Activated CD8-positive, alpha-beta memory T cell treated with anti-CD3 and anti-CD28 coated beads, Interleukin-2, amount 50 U/mL, for 1 hour (primary cell): Measurements from ENCODE around the gene IL17C.
"Not testable (repeated sequence)": the region's sequence is repeated elsewhere in the genome, so short reads cannot be mapped to it uniquely, and the experiment has no call there.

ENCODE experiments used
- DNase-seq: peaks from one replicate; pipeline ENCODE4 v3.0.0-alpha.2; 2020; ENCODE audit errors: extremely low read depth

IL17C gene, protein sequence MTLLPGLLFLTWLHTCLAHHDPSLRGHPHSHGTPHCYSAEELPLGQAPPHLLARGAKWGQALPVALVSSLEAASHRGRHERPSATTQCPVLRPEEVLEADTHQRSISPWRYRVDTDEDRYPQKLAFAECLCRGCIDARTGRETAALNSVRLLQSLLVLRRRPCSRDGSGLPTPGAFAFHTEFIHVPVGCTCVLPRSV

DNA sequence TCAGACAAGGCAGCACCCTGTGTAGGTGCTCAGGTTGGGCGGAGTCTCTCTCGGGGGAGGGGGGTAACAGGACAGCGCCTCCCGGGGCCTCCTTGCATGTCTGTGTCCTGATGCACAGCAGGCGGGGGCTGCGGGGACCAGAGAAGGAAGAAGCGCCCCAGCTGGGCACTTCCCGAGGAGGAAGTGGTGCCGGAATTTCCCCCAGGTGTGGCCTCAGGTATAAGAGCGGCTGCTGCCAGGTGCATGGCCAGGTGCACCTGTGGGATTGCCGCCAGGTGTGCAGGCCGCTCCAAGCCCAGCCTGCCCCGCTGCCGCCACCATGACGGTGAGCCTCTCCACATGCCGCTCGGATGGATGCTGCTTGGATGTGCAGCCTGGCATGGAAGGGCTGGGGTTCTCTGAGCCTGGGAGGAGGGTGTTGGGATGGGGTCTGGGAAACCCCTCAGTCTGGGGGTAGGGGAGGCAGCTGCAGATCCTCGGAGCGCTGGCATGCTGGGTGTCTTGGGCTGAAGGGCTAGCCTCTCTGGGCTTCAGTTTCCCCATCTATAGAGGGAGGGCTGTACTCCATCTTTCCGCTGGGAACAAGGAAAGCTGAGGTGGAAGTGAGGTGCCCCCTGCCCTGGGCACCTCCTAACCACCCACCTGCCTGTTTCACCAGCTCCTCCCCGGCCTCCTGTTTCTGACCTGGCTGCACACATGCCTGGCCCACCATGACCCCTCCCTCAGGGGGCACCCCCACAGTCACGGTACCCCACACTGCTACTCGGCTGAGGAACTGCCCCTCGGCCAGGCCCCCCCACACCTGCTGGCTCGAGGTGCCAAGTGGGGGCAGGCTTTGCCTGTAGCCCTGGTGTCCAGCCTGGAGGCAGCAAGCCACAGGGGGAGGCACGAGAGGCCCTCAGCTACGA is at the start of gene IL17C:
Gene IL17C, plus strand, starts transcription at position 250 of the 908 bp plus-strand sequence. Its CDS starts 70 bp downstream, at position 320.
- DNase-seq = no peak

DNA sequence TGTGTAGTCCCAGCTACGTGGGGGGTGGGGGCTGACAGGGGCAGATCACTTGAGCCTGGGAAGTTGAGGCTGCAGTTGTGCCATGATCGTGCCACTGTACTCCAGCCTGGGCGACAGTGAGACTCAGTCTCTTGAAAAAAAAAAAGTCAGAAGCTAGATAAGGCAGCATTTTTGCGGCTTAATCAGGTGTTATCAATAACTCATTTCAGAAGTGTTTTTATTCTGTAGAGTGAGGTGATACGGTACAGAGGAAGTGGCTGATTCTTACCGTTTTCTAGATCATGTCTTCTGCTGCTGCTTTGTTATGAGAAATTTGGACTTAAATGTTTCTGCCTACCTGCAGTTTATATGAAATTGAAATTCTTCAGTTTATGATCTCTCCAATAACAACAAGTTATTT is 49.6 kb upstream of the IL17C start:
- DNase-seq = no peak

DNA sequence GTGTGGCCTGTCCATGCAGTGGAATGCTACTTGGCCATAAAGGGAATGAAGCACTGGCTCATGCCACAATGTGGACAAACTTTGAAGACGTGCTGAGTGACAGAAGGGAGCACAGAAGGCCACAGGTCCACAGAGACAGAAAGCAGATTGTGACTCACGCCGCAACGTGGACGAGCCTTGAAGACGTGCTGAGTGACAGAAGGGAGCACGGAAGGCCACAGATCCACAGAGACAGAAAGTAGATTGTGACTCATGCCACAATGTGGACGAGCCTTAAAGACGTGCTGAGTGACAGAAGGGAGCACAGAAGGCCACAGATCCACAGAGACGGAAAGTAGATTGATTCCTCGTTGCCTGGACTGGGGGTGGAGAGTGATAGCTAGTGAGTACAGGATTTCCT is 48.9 kb upstream of the IL17C start:
- no peak for DNase-seq

DNA sequence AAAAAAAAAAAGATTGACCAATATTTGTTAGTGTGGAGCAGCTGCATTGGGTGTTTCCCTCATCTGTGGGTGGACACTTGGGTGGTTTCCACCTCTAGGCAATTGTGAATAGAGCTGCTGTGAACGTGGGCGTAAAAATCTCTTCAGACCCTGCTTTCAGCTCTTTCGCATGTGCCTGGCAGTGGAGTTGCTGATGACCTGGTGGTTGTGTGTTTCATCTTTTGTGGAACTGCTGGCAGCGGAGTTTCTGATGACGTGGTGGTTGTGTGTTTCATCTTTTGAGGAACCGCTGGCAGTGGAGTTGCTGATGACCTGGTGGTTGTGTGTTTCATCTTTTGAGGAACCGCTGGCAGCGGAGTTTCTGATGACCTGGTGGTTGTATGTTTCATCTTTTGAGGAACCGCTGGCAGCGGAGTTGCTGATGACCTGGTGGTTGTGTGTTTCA is 46.8 kb upstream of the IL17C start:
- no peak for DNase-seq

DNA sequence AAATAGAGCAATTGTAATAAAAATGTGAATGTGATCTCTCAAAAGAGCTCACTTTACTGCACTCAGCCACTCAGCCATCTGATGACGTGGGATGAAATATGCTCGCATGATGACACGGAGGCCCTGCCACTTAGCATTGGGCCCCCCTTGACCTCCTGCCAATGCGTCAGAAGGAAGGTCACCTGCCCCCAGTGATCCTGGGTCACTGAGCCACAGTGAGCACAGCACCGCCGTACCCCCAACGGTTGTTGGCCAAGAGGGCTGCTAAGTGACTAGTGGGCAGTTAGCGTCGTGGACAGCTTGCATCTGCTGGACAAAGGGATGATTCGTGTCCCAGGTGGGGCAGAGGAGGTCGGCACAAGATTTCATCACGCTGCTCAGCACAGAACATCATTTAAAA is 45.3 kb upstream of the IL17C start:
- DNase-seq = no peak

DNA sequence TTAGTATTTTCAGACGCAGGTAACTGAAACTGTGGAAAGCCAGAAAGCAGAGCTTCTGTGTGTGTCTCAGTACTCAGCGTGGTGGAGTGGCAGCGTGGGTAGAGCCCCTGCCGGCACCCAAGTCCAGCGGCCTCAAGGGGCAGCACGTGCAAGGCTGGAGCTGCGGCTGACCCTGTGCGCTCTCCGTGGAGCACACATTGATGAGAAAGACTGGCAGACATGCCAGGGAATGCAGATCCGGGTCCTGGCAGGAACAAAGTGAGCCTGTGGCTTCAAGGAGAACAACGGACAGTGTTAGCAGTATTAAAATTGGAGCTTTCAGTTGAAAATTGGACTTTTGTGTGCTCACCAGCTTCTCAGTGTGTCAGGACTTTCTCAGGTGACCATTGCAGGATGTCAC is 44.9 kb upstream of the IL17C start:
- DNase-seq = no peak

DNA sequence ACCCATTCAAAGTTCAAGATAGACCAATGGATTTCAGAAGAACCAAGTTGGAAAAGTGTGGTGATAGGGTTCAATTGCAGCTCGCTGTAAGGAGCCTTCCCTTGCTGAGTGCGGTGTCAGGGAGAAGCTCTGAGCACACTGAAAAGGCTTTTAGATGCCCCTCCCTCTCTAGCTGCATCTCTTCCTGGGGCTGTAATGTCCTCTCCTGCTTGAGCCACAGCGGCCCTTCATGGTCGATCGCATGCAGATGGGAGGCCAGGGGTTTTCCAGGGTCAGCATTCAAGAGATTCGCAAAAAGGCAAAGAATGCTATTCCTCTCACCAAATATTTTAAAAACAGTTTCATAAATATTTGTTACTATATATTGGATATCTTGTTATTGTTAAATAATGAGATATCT is 44.5 kb upstream of the IL17C start:
- DNase-seq = no peak

DNA sequence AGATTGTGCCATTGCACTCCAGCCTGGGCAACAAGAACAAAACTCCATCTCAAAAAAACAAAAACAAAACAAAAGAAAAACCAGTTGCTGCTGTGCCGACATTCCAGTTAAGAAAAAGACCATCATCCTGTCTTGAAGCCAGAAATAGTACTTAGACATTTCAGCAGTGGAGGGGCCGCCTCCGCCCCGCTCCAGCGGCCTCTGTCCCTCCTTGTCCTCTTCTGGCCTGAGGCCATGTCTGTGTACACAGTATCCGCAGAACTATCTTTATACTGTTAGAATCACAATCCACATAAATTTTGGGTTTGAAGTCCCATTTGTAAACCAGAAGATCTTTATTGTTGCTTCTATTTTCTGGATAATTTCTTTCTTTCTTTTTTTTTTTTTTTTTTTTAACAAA is 43.3 kb upstream of the IL17C start:
- no peak for DNase-seq

DNA sequence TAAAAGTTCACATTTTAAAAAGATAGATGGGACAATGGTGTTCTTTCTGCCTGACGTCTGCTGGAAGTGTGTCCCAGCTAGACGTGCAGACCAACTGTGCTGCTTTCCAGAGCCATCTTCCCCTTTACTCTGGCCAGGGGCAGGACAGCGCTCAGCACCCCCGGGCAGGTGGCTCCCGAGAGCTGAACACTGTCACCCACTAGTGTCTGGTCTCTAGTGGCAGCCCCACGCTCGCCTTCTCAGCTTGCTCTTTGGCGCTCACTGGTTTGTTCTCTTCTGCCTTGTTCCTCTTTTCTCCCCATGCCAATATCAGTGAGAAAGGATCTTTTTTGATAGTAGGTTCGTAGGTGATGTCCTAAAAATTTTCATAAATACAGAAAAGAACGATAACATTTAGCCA is 42.5 kb upstream of the IL17C start:
- no peak for DNase-seq

DNA sequence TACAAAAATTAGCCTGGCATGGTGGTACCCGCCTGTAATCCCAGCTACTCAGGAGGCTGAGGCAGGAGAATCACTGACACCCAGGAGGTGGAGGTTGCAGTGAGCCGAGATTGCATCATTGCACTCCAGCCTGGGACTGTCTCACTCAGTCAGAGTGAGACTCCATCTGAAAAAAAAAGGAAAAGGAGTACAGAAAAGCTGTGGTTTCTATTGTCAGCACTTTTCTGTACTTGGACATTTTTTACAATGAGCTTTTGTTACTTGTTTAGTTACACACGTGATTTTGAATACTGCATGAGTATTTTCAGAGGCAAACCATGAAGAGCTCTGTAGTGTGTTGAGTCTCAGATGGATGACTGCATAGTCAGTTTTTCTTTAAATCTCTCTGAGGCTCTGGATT is 41.9 kb upstream of the IL17C start:
- no peak for DNase-seq

DNA sequence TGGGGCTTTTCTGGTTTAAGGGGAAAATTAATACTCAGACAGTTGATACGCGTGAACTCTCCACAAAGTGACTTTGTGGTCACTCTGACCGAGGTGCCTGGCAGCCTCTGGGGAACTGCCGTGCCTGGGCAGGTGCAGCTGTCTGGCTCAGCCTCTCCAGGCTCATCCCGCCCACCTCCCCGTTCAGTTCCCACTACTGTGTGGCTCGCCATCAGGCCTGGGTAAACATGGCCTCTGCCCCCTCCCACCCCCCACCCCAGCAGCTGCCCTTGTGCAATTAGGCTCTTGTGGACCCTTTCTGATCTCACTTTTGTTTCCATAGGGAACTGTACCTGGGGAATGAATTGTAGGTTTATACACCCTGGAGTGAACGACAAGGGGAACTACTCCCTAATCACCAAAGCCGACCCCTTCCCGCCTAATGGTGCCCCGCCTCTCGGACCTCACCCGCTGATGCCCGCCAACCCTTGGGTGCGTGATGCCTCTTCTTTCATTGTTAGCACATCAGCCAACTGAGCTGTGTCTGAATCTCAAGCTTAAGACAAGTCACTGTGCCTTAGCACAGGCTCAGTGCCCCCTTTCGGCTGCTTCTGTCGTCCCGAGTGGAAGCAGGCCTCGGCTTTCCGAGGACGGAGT is 40.4 kb upstream of the IL17C start:
- no peak for DNase-seq

DNA sequence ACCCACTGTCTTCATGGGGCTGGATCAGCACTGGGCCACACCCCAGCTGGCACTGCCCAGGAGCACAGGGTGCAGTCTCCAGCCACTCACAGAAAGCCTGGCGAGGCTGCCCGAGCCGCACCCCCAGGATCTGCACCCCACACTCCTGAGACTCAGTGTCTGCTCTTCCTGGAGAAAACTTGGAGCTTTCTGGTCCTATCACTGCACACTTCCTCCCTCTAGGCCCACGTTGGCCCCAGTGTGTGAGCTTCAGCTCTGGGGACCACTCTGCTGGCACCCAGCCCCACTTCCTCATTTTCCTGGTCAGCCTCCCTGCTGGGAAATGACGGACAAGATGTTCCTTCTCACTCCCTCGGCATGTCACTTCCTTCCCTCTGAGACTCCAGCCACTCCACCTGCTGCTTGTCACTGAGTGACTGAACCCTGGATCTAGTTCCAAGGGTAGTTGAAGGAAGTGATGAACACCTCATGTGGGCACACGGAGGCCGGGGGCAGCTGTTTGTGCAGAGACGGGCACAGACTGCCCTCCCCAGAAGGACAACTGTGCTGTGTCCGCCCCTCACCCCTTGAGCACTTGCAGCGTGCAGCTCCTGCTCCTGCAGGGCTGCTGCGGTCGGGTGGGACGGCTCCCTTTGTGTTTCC is 39.2 kb upstream of the IL17C start:
- no peak for DNase-seq

DNA sequence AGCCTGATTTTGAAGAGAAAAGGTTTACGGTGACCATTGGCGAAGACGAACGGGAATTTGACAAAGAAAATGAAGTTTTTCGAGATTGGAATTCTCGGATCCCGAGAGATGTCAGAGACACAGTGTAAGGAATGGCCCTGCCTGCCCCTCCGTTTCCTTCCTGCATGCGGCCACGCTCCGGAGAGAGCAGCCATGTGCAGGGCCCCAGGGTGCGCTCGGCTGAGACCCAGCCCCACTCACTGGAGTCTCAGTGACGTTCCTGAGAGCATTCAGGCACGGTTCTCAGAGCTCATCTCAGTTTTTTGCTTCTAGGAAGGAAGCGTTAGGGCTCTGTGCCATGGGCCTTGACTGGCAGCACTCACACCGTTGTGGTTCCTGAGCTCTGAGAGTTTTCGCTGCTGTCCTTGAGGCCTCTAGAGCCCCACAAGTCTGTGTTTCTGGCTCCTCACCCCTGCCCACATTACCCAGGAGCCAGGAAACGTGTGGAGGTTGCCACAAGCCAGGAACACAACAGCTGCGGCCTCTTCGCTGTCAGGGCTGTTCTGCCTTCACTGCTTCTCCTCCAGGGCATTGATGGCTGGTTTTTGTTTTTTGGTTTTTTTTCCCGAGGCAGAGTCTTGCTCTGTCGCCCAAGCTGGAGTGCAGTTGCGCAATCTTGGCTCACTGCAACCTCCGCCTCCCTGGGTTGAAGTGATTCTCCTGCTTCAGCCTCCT is 38.4 kb upstream of the IL17C start:
- DNase-seq = no peak

DNA sequence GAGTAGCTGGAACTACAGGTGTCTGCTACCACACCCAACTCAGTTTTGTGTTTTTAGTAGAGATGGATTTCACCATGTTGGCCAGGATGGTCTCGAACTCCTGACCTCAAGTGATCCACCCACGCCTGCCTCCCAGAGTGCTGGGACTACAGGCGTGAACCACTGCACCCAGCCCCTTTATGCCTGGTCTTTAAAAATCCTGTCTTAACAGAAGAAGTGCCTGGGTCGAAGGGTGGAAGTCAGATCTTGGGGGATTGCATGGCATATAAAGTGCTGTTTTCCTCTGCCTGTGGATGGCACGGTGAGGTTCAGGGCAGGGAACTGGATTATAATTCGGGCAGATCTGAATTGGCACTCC is 37.9 kb upstream of the IL17C start:
- no peak for DNase-seq

DNA sequence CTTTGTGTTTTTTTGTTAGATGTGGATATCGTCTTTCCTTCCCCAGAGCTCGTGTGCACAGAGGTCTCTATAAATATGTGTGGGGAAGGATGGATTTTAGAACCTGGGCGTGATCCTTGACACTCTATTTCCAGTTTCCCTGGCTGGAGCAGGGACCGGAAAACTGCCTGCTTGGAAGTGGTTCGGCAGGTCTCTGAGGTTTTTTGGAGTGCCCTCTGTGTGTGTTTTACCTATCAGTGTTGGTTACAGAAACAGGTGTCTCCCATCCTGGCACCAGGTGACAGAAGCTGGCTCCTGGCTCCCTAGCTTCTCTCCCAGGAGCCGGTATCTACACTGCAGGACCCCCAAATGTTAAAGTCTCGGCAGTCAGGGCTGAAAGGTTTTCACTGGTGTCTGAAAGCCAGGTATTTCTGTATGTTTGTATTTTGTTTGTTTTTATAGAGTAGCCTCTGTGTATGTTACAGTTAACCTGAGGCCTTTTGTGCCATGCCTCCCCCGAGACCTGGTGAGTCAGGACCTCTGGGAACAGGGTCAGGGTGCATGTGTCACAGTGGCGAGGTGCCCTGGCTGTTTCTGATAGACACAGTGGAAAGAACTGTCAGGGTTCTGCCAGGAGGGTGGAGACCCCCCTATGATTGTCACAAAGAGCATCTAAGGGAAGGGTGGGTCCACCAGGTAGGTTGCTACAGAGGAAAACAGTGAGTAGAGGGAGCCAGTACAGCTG is 36.9 kb upstream of the IL17C start:
- no peak for DNase-seq

DNA sequence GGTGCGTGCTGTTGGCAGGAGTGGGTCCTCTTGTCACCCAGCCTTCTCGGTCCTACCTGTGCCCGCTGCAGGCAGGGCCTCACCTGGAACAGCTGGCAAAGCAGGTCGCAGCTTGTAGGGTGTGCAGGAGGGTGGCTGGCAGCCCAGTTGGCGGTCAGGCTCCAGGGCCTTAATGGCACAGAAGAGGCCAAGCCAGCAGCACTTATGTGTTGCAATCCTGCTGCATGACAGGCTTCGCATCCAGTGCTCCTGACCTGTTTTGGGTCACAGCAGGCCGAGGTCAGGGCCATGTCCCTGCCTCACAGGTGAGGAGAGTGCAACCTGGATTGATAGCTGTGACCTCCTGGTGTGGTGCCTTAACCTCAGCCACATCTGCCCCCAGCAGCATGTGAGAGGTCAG is 36.3 kb upstream of the IL17C start:
- no peak for DNase-seq

DNA sequence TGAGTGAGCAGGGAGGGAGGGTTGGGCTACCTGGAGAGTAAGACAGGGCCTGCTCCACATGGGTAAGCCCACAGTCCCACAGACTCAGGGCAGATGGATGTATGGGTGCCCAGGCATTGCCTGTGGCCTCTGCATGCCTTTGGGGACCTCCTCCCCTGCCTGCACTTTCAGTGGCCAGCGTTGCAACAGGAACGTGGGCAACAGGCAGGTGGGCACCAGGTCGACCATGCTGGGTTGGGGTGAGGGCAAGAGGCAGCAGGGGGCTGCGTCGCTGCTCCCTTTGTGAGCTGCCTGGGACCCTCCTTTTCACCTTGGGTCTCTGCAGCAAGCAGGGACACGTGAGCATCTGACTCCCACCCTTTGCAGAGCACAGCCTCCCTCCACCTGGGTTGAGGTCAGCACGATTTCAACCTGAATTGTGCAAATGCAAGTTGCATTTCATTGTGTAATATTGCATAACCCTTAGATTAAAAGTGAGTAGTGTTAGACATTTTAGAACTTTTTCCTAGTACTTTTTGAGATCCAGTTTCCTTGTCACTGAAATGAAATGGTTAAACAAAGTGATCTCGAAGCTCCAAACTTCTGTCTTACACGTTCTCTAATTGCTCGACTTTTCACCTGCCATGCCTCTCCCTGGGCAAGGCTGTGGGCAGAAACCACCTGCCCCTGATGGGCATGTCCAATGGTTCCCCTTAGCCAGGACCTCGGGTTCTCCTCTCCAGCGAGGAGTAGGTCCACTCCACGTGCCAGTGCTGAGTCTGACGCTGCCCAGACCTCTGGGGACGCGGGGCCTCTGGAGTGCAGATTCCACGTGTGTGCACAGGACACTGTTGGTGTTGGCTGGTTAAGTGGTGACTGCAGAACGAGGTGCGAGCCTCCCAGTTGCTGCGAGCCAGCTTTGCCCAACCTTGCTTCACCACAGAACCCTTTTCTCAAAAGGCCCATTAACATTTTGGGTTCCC is 32.9 kb upstream of the IL17C start:
- no peak for DNase-seq

DNA sequence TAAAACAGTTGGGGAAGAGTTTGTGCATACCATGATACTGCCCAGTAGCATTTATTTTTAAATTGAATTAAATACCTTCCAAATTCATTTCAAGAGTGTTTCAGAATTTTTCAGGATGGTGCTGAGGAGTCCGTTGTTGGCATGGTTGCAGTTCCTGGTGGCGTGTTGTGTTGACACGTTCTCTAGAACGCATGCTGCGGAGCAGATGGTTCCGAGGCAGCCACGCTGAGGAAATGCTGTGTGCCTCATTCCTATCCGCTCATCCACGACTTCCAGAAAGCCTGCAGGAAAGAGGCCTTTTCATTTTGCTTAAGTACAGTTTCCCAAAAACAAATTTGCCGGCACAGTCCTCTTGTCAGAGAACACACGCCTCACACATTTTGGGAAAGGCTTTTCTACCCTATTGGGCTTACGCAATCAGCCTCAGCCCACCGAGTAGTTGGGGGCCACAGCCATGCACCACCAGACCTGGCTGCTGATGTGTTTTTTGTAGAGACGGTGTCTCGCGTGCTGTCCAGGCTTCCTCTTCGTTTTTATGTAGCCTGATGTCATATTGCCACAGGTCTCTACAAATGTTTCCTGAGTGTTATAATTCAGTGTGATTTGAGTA is 32.1 kb upstream of the IL17C start:
- no peak for DNase-seq

DNA sequence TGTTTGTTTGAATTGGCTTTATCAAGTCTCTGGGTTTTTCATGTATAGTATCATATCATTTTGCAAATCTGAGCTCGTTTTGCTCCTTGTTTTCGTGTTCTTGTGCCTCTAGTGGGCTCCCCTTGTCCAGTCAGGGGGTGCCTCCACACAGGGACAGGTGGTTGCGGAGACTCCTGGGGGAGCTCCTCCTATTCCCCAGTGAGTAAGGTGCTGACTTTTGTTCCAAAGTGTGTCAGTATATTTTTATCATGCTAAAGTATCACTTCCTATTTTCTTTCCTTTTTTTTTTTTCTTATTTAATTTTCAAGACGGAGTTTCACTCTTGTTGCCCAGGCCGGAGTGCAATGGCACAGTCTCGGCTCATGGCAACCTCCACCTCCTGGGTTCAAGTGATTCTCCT is 30.3 kb upstream of the IL17C start:
- no peak for DNase-seq

DNA sequence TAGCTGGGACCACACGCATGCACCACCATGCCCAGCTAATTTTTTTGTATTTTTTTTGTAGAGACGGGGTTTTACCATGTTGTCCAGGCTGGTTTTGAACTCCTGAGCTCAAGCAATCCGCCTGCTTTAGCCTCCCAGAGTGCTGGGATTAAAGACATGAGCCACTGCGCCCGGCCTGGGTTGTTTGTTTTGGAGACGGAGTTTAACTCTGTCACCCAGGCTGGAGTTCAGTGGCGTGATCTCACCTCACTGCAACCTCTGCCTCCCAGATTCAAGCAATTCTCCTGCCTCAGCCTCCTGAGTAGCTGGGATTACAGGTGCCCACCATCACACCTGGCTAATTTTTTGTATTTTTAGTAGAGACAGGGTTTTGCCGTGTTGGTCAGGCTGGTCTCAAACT is 28.9 kb upstream of the IL17C start:
- DNase-seq = not testable (repeated sequence)
